Measurements from ENCODE around the gene CRCP.

DNA sequence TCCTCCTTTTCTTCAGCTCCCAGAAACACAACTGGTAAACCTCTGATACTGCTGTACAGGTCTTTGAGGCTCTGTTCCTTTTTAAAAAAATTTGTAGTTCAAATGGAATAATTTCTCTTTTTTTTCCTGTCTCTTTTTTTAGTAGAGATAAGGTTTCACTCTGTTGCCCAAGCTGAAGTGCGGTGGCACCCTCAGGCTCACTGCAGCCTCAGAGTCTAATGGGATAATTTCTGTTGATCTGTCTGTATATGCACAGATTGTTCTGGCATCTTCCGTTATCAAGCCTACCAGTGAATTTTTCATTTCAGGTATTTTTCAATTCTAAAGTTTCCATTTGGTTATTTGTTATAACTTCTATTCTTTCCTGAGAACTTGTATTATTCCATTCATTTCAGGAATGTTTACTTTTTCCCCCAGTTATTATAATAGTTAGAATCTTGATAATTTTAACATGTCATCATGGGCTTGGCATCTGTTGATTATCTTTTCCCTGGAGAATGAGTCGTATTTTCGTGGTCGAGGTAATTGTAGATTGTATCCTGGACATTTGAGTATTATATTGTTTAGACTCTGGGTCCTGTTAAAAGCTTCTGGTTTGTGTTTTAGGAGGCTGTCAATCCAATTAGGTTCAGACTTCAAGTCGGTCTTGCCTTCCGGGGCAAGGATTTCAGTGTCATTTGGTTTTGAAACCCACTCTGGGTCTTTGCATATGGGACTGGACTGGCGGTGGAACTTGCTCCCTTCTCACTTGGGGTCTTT, 24.5 kb downstream of the CRCP start:
- TF ChIP-seq ZNF274 (IDR thresholded peaks at IDR 0.05; ENCODE audit: low read depth, low read length) (no peak), YY1 (IDR thresholded peaks at IDR 0.05; ENCODE audit: insufficient read depth, insufficient read length) (no peak), SUZ12 (IDR thresholded peaks at IDR 0.05; ENCODE audit: extremely low read depth, insufficient read depth, insufficient read length) (no peak)

Data from NT2/D1 (cell line).